ENCODE results near the gene JAG2. TPM values are rescaled to one million over a fixed set of nuclear protein-coding genes. Genes with fewer than 3 reads are reported as not detected.

JAG2 gene
- 0.58 and 1.1 TPM in 2 replicates for total RNA-seq

GRCh38 chr14:105168496-105168978, at the start of gene JAG2:
Gene JAG2, minus strand, starts transcription at chr14:105168776. Its CDS starts 356 bp downstream, at chr14:105168420.

GRCh38 chr14:105180592-105181548, 12.3 kb upstream of the JAG2 start, which contains the start of gene NUDT14:
Gene NUDT14, minus strand, starts transcription at chr14:105181312. Its CDS starts 103 bp downstream, at chr14:105181209.

Other genes with a start within 250 kb of the JAG2 start
- gene PLD4, start 243.9 kb downstream of the JAG2 start, total RNA-seq, result under 0.01 TPM in 1 of 2 replicates, not detected in the other
- gene AHNAK2, start 190.4 kb downstream of the JAG2 start, total RNA-seq, result 20.5 and 33.0 TPM in 2 replicates
- gene CLBA1, start 183.0 kb downstream of the JAG2 start, total RNA-seq, result 4.6 and 8.5 TPM in 2 replicates
- 12.4 and 37.6 TPM in 2 replicates for gene CDCA4, start 147.7 kb downstream of the JAG2 start, total RNA-seq
- not detected in 2 replicates for gene GPR132, start 103.3 kb downstream of the JAG2 start, total RNA-seq
- 8.2 and 10.4 TPM in 2 replicates for gene NUDT14, start 12.5 kb upstream of the JAG2 start, total RNA-seq
- 40.6 and 60.4 TPM in 2 replicates for gene BTBD6, start 79.8 kb upstream of the JAG2 start, total RNA-seq
- 26.5 and 35.9 TPM in 2 replicates for gene BRF1, start 132.2 kb upstream of the JAG2 start, total RNA-seq
- gene PACS2, start 146.0 kb upstream of the JAG2 start, total RNA-seq, result 27.8 and 40.6 TPM in 2 replicates
- gene TEX22, start 229.8 kb upstream of the JAG2 start, total RNA-seq, result 0.19 and 0.28 TPM in 2 replicates

Measured in regular cardiac myocyte (primary cell).